HG03025 (cell line): ENCODE measurements around the gene GZMM.

Experiments used
- ATAC-seq: cut with Tn5 transposase; IDR thresholded peaks from one replicate; pipeline ENCODE4 v1.9.1; 2021; ENCODE audit warnings: mild to moderate bottlenecking, moderate library complexity; ENCODE audit not compliant: unreplicated experiment, low FRiP score

The GZMM gene

GRCh38 chr19:594265-594870, 50.5 kb downstream of the GZMM start:
- ATAC-seq, result no peak

- no peak for ATAC-seq
These were observed 51.7 kb downstream of the GZMM start for GRCh38 chr19:595326-596262.

- no peak for ATAC-seq
These were observed 52.4 kb downstream of the GZMM start for GRCh38 chr19:596263-596655.

GRCh38 chr19:597406-598315, 53.8 kb downstream of the GZMM start:
- no peak for ATAC-seq
